ENCODE data around the gene FCAMR.
"Not testable (repeated sequence)": the region's sequence is repeated elsewhere in the genome, so short reads cannot be mapped to it uniquely, and the experiment has no call there.

FCAMR gene

GRCh38 chr1:206930210-206930798 lies 40.0 kb downstream of the FCAMR start:
- no peak for DNase-seq

- DNase-seq, result no peak
Measured at GRCh38 chr1:206929524-206929923, 40.7 kb downstream of the FCAMR start.

GRCh38 chr1:206926286-206926685 lies 44.0 kb downstream of the FCAMR start:
- no peak for DNase-seq

GRCh38 chr1:206925106-206925736 lies 45.0 kb downstream of the FCAMR start:
- DNase-seq, result no peak

- no peak for DNase-seq
Measured at GRCh38 chr1:206924592-206925105, 45.6 kb downstream of the FCAMR start.

GRCh38 chr1:206923961-206924557 lies 46.2 kb downstream of the FCAMR start:
- DNase-seq, result not testable (repeated sequence)

GRCh38 chr1:206923009-206923960 lies 47.0 kb downstream of the FCAMR start:
- DNase-seq, result no peak

GRCh38 chr1:206922524-206922923 lies 47.7 kb downstream of the FCAMR start:
- DNase-seq, result no peak

GRCh38 chr1:206921772-206922265 lies 48.4 kb downstream of the FCAMR start, which contains the start of gene FCMR:
FCMR (minus strand) TSS chr1:206921941; CDS start chr1:206921854, 87 bp downstream.
- no peak for DNase-seq

- DNase-seq, result no peak
Measured at GRCh38 chr1:206918076-206918475, 52.2 kb downstream of the FCAMR start.

GRCh38 chr1:206916000-206916709 lies 54.1 kb downstream of the FCAMR start:
- no peak for DNase-seq

- DNase-seq, result no peak
Measured at GRCh38 chr1:206915030-206915735, 55.1 kb downstream of the FCAMR start.

- no peak for DNase-seq
Measured at GRCh38 chr1:206913766-206914537, 56.3 kb downstream of the FCAMR start.

- DNase-seq, result peak; percentile 89
Measured at GRCh38 chr1:206912445-206913095, 57.7 kb downstream of the FCAMR start.

- DNase-seq, result peak; percentile 39
Measured at GRCh38 chr1:206911064-206911663, 59.1 kb downstream of the FCAMR start.

GRCh38 chr1:206909883-206910318 lies 60.4 kb downstream of the FCAMR start:
- DNase-seq, result no peak

GRCh38 chr1:206909161-206909882 lies 60.9 kb downstream of the FCAMR start:
- peak; percentile 90 for DNase-seq

- no peak for DNase-seq
Measured at GRCh38 chr1:206908038-206908437, 62.2 kb downstream of the FCAMR start.

Measured in COR-L47 (cell line).